SK-N-SH treated with all-trans-retinoic acid at 6 μM for 48 hours (cell line): ENCODE measurements around the gene EMP3.

ENCODE experiments used
- PPARA ChIP-seq: fragments of 250-450 bp; sonication (Bioruptor Pico); IDR thresholded peaks from 2 replicates; pipeline ENCODE4 v1.5.0; 2020; ENCODE audit warnings: mild to moderate bottlenecking, borderline replicate concordance
- ZFP30 ChIP-seq: fragments of 450-650 bp; formaldehyde crosslinking; IDR thresholded peaks from 2 replicates; pipeline ENCODE4 v1.5.0; 2022; ENCODE audit warnings: mild to moderate bottlenecking, moderate library complexity
- ZNF565 ChIP-seq: fragments of 450-650 bp; formaldehyde crosslinking; conservative IDR thresholded peaks from 2 replicates; pipeline ENCODE4 v1.5.0; 2020; ENCODE audit warnings: low read depth, mild to moderate bottlenecking, moderate library complexity
- TF ChIP-seq, protein P1 (sequence below): fragments of 250-450 bp; sonication (Bioruptor Pico); IDR thresholded peaks from 2 replicates; pipeline ENCODE4 v1.5.1; 2021; ENCODE audit warnings: mild to moderate bottlenecking, moderate library complexity

- TF ChIP-seq PPARA (no peak), ZNF565 (CRISPR knock-in tag) (no peak), ZFP30 (CRISPR knock-in tag) (no peak)
- TF ChIP-seq, protein P1, sequence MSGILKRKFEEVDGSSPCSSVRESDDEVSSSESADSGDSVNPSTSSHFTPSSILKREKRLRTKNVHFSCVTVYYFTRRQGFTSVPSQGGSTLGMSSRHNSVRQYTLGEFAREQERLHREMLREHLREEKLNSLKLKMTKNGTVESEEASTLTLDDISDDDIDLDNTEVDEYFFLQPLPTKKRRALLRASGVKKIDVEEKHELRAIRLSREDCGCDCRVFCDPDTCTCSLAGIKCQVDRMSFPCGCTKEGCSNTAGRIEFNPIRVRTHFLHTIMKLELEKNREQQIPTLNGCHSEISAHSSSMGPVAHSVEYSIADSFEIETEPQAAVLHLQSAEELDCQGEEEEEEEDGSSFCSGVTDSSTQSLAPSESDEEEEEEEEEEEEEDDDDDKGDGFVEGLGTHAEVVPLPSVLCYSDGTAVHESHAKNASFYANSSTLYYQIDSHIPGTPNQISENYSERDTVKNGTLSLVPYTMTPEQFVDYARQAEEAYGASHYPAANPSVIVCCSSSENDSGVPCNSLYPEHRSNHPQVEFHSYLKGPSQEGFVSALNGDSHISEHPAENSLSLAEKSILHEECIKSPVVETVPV (CRISPR knock-in tag), result no peak
Observed at GRCh38 chr19:48338253-48338755, 13.0 kb downstream of the EMP3 start.
